ENCODE measurements around the gene DLG2.

The DLG2 gene

DNA sequence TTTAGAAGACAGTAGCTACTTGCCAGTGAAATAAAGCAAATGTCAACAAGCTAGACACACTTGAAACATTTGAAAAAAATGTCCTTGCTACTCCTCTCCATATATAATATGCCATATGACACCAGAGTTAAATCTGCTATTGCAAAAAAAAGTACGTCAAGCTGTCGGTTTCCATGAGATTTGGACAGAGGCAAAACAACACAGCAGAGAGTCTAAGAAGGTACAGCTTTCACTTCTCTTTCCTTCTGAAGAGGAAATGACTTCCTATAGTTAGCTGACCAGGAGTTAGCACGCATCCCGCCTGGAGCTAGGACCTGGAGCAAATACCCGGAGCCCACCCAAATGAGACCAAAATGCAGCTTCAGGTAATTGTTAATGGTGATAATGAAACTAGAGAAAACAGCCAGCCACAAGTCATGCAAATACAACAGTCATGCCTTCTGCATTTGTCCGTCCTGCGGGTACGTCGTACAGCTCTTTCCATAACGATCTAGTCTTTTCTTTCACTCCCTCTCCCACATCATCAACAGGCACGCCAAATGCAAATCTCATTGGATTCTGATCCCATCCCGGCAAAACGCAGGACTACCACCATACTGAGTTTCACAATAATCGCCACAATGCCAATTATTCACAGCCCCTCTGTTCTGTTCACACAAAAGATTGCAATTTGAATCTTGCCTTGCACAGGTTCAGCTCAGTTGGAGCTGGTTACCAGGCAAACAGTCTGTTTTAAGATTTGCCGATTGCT, 1945.9 kb downstream of the DLG2 start:
- Histone ChIP-seq H3K9me3 (ENCODE audit: control insufficient read depth, insufficient read depth, low read length) (no peaks in the 10 kb centered on the region), H3K36me3 (ENCODE audit: control insufficient read depth, low read length) (no peaks in the 10 kb centered on the region), H3K79me2 (ENCODE audit: control insufficient read depth, low read length) (peaks cover 54% of the 10 kb centered on the region), H3K27me3 (ENCODE audit: control insufficient read depth, low read length) (no peaks in the 10 kb centered on the region), H3F3A (ENCODE audit: control insufficient read depth, insufficient read depth) (peaks cover 9% of the 10 kb centered on the region), H3K4me1 (ENCODE audit: control insufficient read depth, low read length) (peaks cover 72% of the 10 kb centered on the region), H3K4me2 (ENCODE audit: low read length) (peak overlapping the region; percentile 66), H3K4me3 (ENCODE audit: low read length) (peak overlapping the region; percentile 75), H3K9me2 (replicated peaks; ENCODE audit: control insufficient read depth, low read length) (no peaks in the 10 kb centered on the region), H3K27ac (ENCODE audit: low read depth, low read length) (peak overlapping the region; percentile 75), H4K20me1 (ENCODE audit: control insufficient read depth, insufficient read depth, low read depth, low read length) (no peaks in the 10 kb centered on the region)
- TF ChIP-seq EZH2phosphoT487 (IDR thresholded peaks at IDR 0.05; ENCODE audit: borderline replicate concordance, low read length): no peak
- TF ChIP-seq, protein P1, sequence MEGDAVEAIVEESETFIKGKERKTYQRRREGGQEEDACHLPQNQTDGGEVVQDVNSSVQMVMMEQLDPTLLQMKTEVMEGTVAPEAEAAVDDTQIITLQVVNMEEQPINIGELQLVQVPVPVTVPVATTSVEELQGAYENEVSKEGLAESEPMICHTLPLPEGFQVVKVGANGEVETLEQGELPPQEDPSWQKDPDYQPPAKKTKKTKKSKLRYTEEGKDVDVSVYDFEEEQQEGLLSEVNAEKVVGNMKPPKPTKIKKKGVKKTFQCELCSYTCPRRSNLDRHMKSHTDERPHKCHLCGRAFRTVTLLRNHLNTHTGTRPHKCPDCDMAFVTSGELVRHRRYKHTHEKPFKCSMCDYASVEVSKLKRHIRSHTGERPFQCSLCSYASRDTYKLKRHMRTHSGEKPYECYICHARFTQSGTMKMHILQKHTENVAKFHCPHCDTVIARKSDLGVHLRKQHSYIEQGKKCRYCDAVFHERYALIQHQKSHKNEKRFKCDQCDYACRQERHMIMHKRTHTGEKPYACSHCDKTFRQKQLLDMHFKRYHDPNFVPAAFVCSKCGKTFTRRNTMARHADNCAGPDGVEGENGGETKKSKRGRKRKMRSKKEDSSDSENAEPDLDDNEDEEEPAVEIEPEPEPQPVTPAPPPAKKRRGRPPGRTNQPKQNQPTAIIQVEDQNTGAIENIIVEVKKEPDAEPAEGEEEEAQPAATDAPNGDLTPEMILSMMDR (IDR thresholded peaks at IDR 0.05; ENCODE audit: low read depth, low read length, poor library complexity, severe bottlenecking): no peak

DNA sequence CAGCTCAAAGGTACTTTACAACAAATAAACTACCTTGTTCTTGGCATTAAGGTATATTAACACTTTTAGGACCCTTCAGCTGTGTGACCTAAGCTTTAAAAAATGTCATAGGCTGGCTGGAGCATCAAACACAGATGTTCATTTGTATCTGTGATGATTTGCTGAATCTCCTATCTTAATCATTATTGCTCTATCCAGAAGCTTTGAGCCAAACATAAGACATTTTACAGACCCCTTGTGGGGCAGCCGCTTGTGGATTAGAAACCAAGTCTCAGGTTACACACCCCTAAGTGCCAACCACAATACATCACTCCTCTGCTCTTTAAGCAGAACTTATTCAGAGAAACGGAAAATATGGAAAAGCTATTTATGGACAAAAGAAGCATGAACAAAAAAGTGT, 1946.8 kb downstream of the DLG2 start:
- H3K79me2 ChIP-seq (ENCODE audit: control insufficient read depth, low read length): peaks cover 63% of the 10 kb centered on the region
- H3K9me2 ChIP-seq (replicated peaks; ENCODE audit: control insufficient read depth, low read length): no peaks in the 10 kb centered on the region
- no peaks in the 10 kb centered on the region for H3K9me3 ChIP-seq (ENCODE audit: control insufficient read depth, insufficient read depth, low read length)
- TF ChIP-seq, protein P1 (IDR thresholded peaks at IDR 0.05; ENCODE audit: low read depth, low read length, poor library complexity, severe bottlenecking): no peak
- TF ChIP-seq EZH2phosphoT487 (IDR thresholded peaks at IDR 0.05; ENCODE audit: borderline replicate concordance, low read length): no peak
- peaks cover 9% of the 10 kb centered on the region for H3F3A ChIP-seq (ENCODE audit: control insufficient read depth, insufficient read depth)
- peak overlapping the region; percentile 66 for H3K4me2 ChIP-seq (ENCODE audit: low read length)
- H3K4me3 ChIP-seq (ENCODE audit: low read length): peak overlapping the region; percentile 75
- peak overlapping the region; percentile 75 for H3K27ac ChIP-seq (ENCODE audit: low read depth, low read length)
- no peaks in the 10 kb centered on the region for H3K36me3 ChIP-seq (ENCODE audit: control insufficient read depth, low read length)
- peaks cover 81% of the 10 kb centered on the region for H3K4me1 ChIP-seq (ENCODE audit: control insufficient read depth, low read length)
- no peaks in the 10 kb centered on the region for H4K20me1 ChIP-seq (ENCODE audit: control insufficient read depth, insufficient read depth, low read depth, low read length)
- no peaks in the 10 kb centered on the region for H3K27me3 ChIP-seq (ENCODE audit: control insufficient read depth, low read length)

DNA sequence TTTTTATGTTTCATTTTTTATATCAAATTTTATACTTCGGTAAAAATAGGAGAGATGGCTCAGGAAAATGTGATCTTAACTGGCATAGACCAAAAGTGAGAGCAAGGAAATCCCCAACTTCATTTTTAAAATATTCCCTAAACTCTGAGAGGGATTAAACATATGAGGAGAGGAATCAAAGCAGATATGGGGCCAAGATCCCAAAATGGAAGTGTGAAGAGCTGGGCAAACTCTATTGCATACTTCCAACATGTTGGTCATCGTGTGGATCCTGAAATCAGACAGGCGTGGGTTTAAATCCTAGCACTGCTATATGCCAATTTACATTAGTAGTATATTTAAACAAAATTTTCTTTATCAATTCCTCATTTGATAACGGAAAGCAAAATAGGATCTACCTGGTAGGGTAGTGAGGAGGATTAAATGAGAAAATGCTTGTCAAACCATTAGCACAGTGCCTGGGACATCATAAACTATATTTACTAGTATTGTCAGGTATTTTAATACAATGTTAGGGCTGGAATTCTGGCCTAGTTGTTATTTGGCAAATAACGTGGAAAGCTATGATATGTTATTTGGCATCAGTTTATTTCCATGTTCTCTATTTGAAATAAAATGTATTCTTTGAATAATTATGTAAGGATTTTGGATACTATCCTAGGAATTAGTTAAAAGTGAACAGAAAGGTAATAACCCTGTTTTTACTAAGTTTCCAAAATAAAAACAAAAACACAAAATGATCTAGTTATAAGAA, 1948.1 kb downstream of the DLG2 start:
- no peaks in the 10 kb centered on the region for H3K27me3 ChIP-seq (ENCODE audit: control insufficient read depth, low read length)
- H3K79me2 ChIP-seq (ENCODE audit: control insufficient read depth, low read length): peaks cover 75% of the 10 kb centered on the region
- H3K9me3 ChIP-seq (ENCODE audit: control insufficient read depth, insufficient read depth, low read length): no peaks in the 10 kb centered on the region
- H3K4me3 ChIP-seq (ENCODE audit: low read length): peak overlapping the region; percentile 75
- TF ChIP-seq, protein P1 (IDR thresholded peaks at IDR 0.05; ENCODE audit: low read depth, low read length, poor library complexity, severe bottlenecking): no peak
- no peak for TF ChIP-seq EZH2phosphoT487 (IDR thresholded peaks at IDR 0.05; ENCODE audit: borderline replicate concordance, low read length)
- peak overlapping the region; percentile 66 for H3K4me2 ChIP-seq (ENCODE audit: low read length)
- H3K9me2 ChIP-seq (replicated peaks; ENCODE audit: control insufficient read depth, low read length): no peaks in the 10 kb centered on the region
- H4K20me1 ChIP-seq (ENCODE audit: control insufficient read depth, insufficient read depth, low read depth, low read length): no peaks in the 10 kb centered on the region
- H3K36me3 ChIP-seq (ENCODE audit: control insufficient read depth, low read length): no peaks in the 10 kb centered on the region
- peaks cover 9% of the 10 kb centered on the region for H3F3A ChIP-seq (ENCODE audit: control insufficient read depth, insufficient read depth)
- H3K4me1 ChIP-seq (ENCODE audit: control insufficient read depth, low read length): peaks cover 89% of the 10 kb centered on the region
- H3K27ac ChIP-seq (ENCODE audit: low read depth, low read length): peak overlapping the region; percentile 75

All from DOHH2 (cell line).